Activated CD4-positive, alpha-beta T cell treated with anti-CD3 and anti-CD28 coated beads for 36 hours (primary cell): Measurements from ENCODE around the gene LRMDA. TPM values are rescaled to one million over a fixed set of nuclear protein-coding genes. Genes with fewer than 3 reads are reported as not detected.

ENCODE experiments used
- ATAC-seq: fragments of 200-7000 bp; cut with Tn5 transposase; one replicate; pipeline ENCODE4 v1.10.0; 2021; ENCODE audit warnings: mild to moderate bottlenecking, moderate library complexity
- CTCF ChIA-PET: fragments of 350-600 bp; sonication (Branson Sonifier 250); formaldehyde crosslinking; loops from one replicate; lab custom pipeline; 2021; ENCODE audit warnings: antibody characterized with exemption; lab: Charles Lee
- POLR2A ChIA-PET: fragments of 350-600 bp; sonication (Branson Sonifier 250); formaldehyde crosslinking; loops from one replicate; lab custom pipeline; 2021; ENCODE audit warnings: antibody characterized with exemption, inconsistent platforms; lab: Charles Lee
- DNase-seq: peaks from one replicate; pipeline ENCODE4 v3.0.0-alpha.2; 2020
- H3K27ac Mint-ChIP-seq: one replicate; pipeline ENCODE4 v1.8.0; 2021; ENCODE audit warnings: mixed read lengths
- H3K27me3 Mint-ChIP-seq: one replicate; pipeline ENCODE4 v1.8.0; 2021; ENCODE audit warnings: mixed read lengths
- H3K36me3 Mint-ChIP-seq: one replicate; pipeline ENCODE4 v1.8.0; 2021; ENCODE audit warnings: low read depth, mixed read lengths
- H3K4me1 Mint-ChIP-seq: one replicate; pipeline ENCODE4 v1.8.0; 2021; ENCODE audit warnings: mixed read lengths
- H3K4me3 Mint-ChIP-seq: one replicate; pipeline ENCODE4 v1.8.0; 2021; ENCODE audit warnings: mild to moderate bottlenecking, moderate library complexity, mixed read lengths
- H3K9me3 Mint-ChIP-seq: one replicate; pipeline ENCODE4 v1.8.0; 2021; ENCODE audit warnings: low read depth, mixed read lengths
- intact Hi-C, 2 experiments: fragments of 100-400 bp; cut with DNase I in 1 of 2; cut with micrococcal nuclease in 1 of 2; formaldehyde crosslinking; loops; one replicate each; pipeline versions ENCODE4 v1.14.2 to v1.15.1; 2022 to 2024; cut with DNase I, micrococcal nuclease
- total RNA-seq, 2 experiments: library from RNA; stranded (reverse); gene quantifications; one replicate each; pipeline ENCODE4 v1.2.3, GENCODE V29; 2021

LRMDA gene
- not detected for total RNA-seq

- no peaks in the 10 kb centered on the region for H3K4me1 Mint-ChIP-seq
- intact Hi-C loops = no loop called here
- ChIA-PET POLR2A (no interaction called here), CTCF (interaction anchor here (0.5 kb wide), 1 partner anchor 594 kb away, joined by 4 read pairs; no protein-coding TSS in a partner anchor)
- H3K27me3 Mint-ChIP-seq = peaks cover 33% of the 10 kb centered on the region
- H3K36me3 Mint-ChIP-seq = no peaks in the 10 kb centered on the region
- no peak within 1 kb of the TSS for H3K4me3 Mint-ChIP-seq
- no peaks in the 10 kb centered on the region for H3K9me3 Mint-ChIP-seq
- ATAC-seq (no peak), DNase-seq (no peak)
- H3K27ac Mint-ChIP-seq = no peak within 1 kb of the TSS
Observed at GRCh38 chr10:75431180-75432111, at the start of gene LRMDA. Gene LRMDA, plus strand, starts transcription at chr10:75431624.

- intact Hi-C loops = no loop called here
- DNase-seq = no peak
- ATAC-seq = no peak
- CTCF ChIA-PET = interaction anchor here (0.7 to 0.9 kb wide), 2 partner anchors 10 to 60 kb away, joined by 3 to 4 read pairs; no protein-coding TSS in a partner anchor
- Mint-ChIP-seq H3K27me3 (peaks cover 24% of the 10 kb centered on the region), H3K27ac (no peak overlapping the region), H3K9me3 (no peaks in the 10 kb centered on the region), H3K4me1 (no peaks in the 10 kb centered on the region), H3K4me3 (no peak overlapping the region), H3K36me3 (no peaks in the 10 kb centered on the region)
- POLR2A ChIA-PET = no interaction called here
Observed at GRCh38 chr10:75386128-75386527, 45.3 kb upstream of the LRMDA start.

DNA sequence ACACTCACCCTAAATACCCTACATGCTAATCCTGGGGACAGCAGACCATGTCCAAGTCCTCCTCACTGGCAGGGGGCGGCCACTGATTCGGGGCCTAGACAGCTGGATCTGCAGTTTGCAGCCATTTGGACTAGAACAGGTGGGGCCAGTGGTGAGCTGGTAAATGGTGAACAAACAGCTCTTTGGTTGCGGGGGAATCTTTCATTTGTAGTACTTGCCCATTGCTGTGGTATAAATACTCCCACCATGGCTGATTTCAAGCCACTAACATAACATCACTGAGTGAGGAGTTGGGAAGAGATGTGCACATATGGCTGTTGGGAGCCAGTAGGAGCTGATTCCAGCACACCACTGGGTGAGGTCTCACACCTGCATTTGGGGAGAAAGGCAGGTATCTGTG, 43.3 kb upstream of the LRMDA start:
- no peak for ATAC-seq
- Mint-ChIP-seq H3K4me3 (no peak overlapping the region), H3K9me3 (no peaks in the 10 kb centered on the region), H3K4me1 (no peaks in the 10 kb centered on the region), H3K27me3 (peaks cover 39% of the 10 kb centered on the region), H3K27ac (no peak overlapping the region), H3K36me3 (no peaks in the 10 kb centered on the region)
- POLR2A ChIA-PET = no interaction called here
- CTCF ChIA-PET = interaction anchor here (0.8 kb wide), 1 partner anchor 91 kb away, joined by 3 read pairs; no protein-coding TSS in a partner anchor
- DNase-seq = no peak
- intact Hi-C loops = no loop called here

DNA sequence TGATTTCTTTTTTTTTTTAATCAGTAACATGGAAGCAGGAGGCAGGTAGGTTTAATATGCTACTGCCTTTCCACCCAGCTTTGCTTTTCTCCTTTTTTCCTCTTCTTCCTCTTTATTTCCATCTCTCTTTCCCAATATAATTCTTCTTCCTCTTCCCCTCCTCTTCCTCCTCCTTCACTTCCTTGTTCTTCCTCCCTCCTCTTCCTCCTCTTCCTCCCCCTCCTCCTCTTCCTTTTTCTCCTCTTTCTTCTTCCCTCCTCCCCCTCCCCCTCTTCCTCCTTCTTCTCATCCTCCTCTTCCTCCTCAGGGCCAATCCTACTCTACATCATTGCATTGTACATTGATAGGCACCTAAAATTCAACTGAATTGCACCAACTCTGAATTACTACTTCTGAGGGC, 41.2 kb upstream of the LRMDA start:
- no peaks in the 10 kb centered on the region for H3K36me3 Mint-ChIP-seq
- peaks cover 5% of the 10 kb centered on the region for H3K4me1 Mint-ChIP-seq
- no peak for DNase-seq
- no peaks in the 10 kb centered on the region for H3K9me3 Mint-ChIP-seq
- CTCF ChIA-PET = no interaction called here
- ATAC-seq = no peak
- peaks cover 49% of the 10 kb centered on the region for H3K27me3 Mint-ChIP-seq
- H3K27ac Mint-ChIP-seq = no peak overlapping the region
- POLR2A ChIA-PET = no interaction called here
- intact Hi-C loops = loop anchor here in 1 of 2 experiments (10.0 kb wide), 1 partner anchor 525 kb away; no protein-coding TSS in a partner anchor
- H3K4me3 Mint-ChIP-seq = no peak overlapping the region

GRCh38 chr10:75392271-75392670, 39.2 kb upstream of the LRMDA start:
- Mint-ChIP-seq H3K27ac (no peak overlapping the region), H3K9me3 (no peaks in the 10 kb centered on the region), H3K4me3 (no peak overlapping the region), H3K36me3 (no peaks in the 10 kb centered on the region), H3K4me1 (peaks cover 5% of the 10 kb centered on the region), H3K27me3 (peaks cover 42% of the 10 kb centered on the region)
- no peak for DNase-seq
- POLR2A ChIA-PET = no interaction called here
- CTCF ChIA-PET = interaction anchor here (1.0 kb wide), 1 partner anchor 28 kb away, joined by 3 read pairs; no protein-coding TSS in a partner anchor
- no peak for ATAC-seq
- intact Hi-C loops = loop anchor here in 1 of 2 experiments (10.0 kb wide), 1 partner anchor 523 kb away; no protein-coding TSS in a partner anchor

- Mint-ChIP-seq H3K4me3 (no peak overlapping the region), H3K27me3 (peaks cover 43% of the 10 kb centered on the region), H3K36me3 (no peaks in the 10 kb centered on the region), H3K9me3 (no peaks in the 10 kb centered on the region), H3K4me1 (peaks cover 5% of the 10 kb centered on the region), H3K27ac (no peak overlapping the region)
- ATAC-seq (no peak), DNase-seq (no peak)
- POLR2A ChIA-PET = no interaction called here
- CTCF ChIA-PET = interaction anchor here (1.0 kb wide), 1 partner anchor 28 kb away, joined by 3 read pairs; no protein-coding TSS in a partner anchor
- intact Hi-C loops = loop anchor here in 1 of 2 experiments (10.0 kb wide), 1 partner anchor 522 kb away; no protein-coding TSS in a partner anchor
Observed at GRCh38 chr10:75392744-75393143, 38.7 kb upstream of the LRMDA start.

GRCh38 chr10:75394221-75394620, 37.2 kb upstream of the LRMDA start:
- intact Hi-C loops = loop anchor here in 1 of 2 experiments (10.0 kb wide), 1 partner anchor 521 kb away; no protein-coding TSS in a partner anchor
- DNase-seq = no peak
- no peak for ATAC-seq
- Mint-ChIP-seq H3K27me3 (peaks cover 46% of the 10 kb centered on the region), H3K27ac (no peak overlapping the region), H3K36me3 (no peaks in the 10 kb centered on the region), H3K4me3 (no peak overlapping the region), H3K9me3 (no peaks in the 10 kb centered on the region), H3K4me1 (peaks cover 5% of the 10 kb centered on the region)
- POLR2A ChIA-PET = no interaction called here
- CTCF ChIA-PET = interaction anchor here (0.9 kb wide), 1 partner anchor 15 kb away, joined by 4 read pairs; no protein-coding TSS in a partner anchor

DNA sequence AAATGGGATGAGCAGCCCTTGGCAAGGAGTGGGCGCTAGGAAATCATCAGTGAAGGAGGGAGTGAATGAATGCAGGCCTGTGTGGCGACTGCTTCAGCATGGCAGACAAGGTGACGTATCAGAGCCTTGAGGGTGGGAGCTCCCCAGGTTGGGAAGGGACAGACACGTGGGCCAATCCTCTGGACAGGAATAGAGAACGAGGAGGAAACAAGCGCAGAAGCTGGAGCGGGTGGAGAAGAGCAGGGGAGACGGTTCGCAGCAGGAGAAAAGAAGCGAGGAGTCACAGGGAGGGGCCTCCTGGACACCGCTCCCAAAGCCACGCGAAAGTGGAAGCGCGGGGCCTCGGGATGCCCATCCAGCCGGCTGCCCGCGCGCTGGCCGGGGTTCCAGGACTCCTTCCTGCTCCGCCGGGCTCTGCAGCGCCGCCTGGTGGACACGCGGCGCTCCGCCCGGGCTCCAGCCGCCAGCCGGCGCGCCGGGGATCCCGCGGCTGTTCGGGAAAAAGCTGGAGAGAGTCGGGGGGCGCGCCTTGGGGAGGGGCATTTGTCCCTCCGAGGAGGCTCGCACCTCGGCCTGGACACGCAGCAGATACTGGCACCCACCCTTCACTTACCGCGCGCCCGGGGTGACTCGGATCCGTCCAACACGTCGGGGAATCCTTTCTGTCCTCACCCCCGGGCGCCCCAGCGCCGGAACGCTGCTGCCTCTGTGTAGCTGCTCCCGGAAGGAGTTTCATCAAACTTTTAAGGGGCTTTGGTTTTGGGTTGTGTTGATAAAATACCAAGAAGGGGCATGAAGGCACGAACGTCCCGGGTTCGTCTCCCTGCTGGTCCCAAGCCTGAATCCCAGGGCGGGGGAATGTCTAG, 36.1 kb upstream of the LRMDA start:
- peaks cover 48% of the 10 kb centered on the region for H3K27me3 Mint-ChIP-seq

DNA sequence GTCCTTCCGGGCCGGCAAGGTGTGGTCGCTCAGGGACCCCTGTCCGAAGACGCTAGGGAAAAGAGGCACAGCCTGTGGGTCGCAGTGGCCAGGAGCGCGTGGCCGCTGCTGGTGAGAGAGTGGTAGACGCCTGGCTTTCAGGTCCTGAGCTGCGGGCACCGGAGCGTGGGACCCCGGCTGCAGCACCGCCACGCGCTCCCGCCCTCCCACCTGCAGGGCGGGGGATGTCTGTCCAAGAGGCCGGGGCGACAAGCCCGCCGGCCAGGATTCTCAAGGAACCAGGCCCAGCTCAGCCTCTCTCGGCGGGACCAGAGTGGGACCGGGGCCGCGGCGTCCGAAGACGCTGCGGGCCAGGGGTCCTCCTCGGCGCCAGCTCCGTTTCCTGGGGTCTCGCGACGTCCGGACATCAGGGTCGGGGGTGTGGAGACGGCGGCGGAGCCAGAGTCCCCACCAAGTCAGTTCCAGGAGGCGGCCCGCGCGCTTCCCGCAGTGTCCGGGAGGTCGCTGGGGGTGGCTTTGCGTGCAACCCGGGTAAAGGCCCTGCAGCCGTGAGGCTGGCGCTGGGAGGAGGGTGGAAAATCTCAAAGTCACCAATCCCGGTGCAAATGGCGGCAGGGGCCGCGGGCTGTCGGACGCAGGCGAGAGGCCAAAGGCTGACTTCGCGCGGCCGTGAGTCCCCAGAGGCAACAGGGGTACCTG, 35.3 kb upstream of the LRMDA start:
- H3K4me3 Mint-ChIP-seq = no peak overlapping the region
- H3K27me3 Mint-ChIP-seq = peaks cover 56% of the 10 kb centered on the region
- ATAC-seq = no peak

More for the DNA sequence above, 36.1 kb upstream of the LRMDA start:
- H3K36me3 Mint-ChIP-seq = no peaks in the 10 kb centered on the region
- POLR2A ChIA-PET = no interaction called here
- peak; percentile 51 for ATAC-seq
- no peak overlapping the region for H3K27ac Mint-ChIP-seq
- peaks cover 7% of the 10 kb centered on the region for H3K4me1 Mint-ChIP-seq
- CTCF ChIA-PET = interaction anchor here (0.5 to 1.2 kb wide), 6 partner anchors 9 to 266 kb away, joined by 3 to 5 read pairs (median 3); no protein-coding TSS in a partner anchor
- peak; percentile 65 for DNase-seq
- H3K9me3 Mint-ChIP-seq = no peaks in the 10 kb centered on the region
- intact Hi-C loops = loop anchor here in 1 of 2 experiments (5.0 to 10.0 kb wide), 4 partner anchors 520 to 1717 kb away; no protein-coding TSS in a partner anchor
- no peak overlapping the region for H3K4me3 Mint-ChIP-seq

More for the DNA sequence above, 35.3 kb upstream of the LRMDA start:
- ChIA-PET POLR2A (no interaction called here), CTCF (interaction anchor here (0.6 to 1.2 kb wide), 7 partner anchors 10 to 266 kb away, joined by 3 to 5 read pairs (median 3); no protein-coding TSS in a partner anchor)
- DNase-seq = no peak
- intact Hi-C loops = loop anchor here in 1 of 2 experiments (5.0 to 10.0 kb wide), 4 partner anchors 519 to 1716 kb away; no protein-coding TSS in a partner anchor
- H3K27ac Mint-ChIP-seq = no peak overlapping the region
- H3K4me1 Mint-ChIP-seq = peaks cover 10% of the 10 kb centered on the region
- H3K36me3 Mint-ChIP-seq = no peaks in the 10 kb centered on the region
- no peaks in the 10 kb centered on the region for H3K9me3 Mint-ChIP-seq
